Measurements from ENCODE around the gene PPP1R12C.

Gene PPP1R12C

GRCh38 chr19:55131421-55131820 lies 14.0 kb upstream of the PPP1R12C start:
- no peak overlapping the region for H3K9ac ChIP-seq (ENCODE audit: low read depth, low read length, poor library complexity, severe bottlenecking)
- H3F3A ChIP-seq (ENCODE audit: low read depth), result no peaks in the 10 kb centered on the region
- H3K36me3 ChIP-seq (ENCODE audit: insufficient read depth, low read length), result no peaks in the 10 kb centered on the region
- peaks cover 3% of the 10 kb centered on the region for H3K4me1 ChIP-seq (ENCODE audit: insufficient read depth, low read length, poor library complexity, severe bottlenecking)
- H4K20me1 ChIP-seq (ENCODE audit: insufficient read depth, low read length, poor library complexity, severe bottlenecking), result no peaks in the 10 kb centered on the region
- no peaks in the 10 kb centered on the region for H3K27me3 ChIP-seq (ENCODE audit: insufficient read depth, low read length, poor library complexity, severe bottlenecking)
- H3K9me2 ChIP-seq (replicated peaks; ENCODE audit: low read depth, low read length), result no peaks in the 10 kb centered on the region
- H3K9me3 ChIP-seq (ENCODE audit: insufficient read depth, low read depth, low read length), result no peaks in the 10 kb centered on the region
- TF ChIP-seq, protein P1, sequence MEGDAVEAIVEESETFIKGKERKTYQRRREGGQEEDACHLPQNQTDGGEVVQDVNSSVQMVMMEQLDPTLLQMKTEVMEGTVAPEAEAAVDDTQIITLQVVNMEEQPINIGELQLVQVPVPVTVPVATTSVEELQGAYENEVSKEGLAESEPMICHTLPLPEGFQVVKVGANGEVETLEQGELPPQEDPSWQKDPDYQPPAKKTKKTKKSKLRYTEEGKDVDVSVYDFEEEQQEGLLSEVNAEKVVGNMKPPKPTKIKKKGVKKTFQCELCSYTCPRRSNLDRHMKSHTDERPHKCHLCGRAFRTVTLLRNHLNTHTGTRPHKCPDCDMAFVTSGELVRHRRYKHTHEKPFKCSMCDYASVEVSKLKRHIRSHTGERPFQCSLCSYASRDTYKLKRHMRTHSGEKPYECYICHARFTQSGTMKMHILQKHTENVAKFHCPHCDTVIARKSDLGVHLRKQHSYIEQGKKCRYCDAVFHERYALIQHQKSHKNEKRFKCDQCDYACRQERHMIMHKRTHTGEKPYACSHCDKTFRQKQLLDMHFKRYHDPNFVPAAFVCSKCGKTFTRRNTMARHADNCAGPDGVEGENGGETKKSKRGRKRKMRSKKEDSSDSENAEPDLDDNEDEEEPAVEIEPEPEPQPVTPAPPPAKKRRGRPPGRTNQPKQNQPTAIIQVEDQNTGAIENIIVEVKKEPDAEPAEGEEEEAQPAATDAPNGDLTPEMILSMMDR (conservative IDR thresholded peaks at IDR 0.05; ENCODE audit: low read length), result no peak
- no peak for TF ChIP-seq EZH2phosphoT487 (IDR thresholded peaks at IDR 0.05; ENCODE audit: borderline replicate concordance)
- no peaks in the 10 kb centered on the region for H3K79me2 ChIP-seq (ENCODE audit: insufficient read depth, low read length)
- H3K4me3 ChIP-seq (ENCODE audit: low read length, poor library complexity, severe bottlenecking), result no peak overlapping the region
- H2AFZ ChIP-seq (ENCODE audit: low read length), result no peak overlapping the region
- H3K4me2 ChIP-seq (ENCODE audit: low read depth, low read length, poor library complexity, severe bottlenecking), result no peak overlapping the region

- TF ChIP-seq, protein P1 (conservative IDR thresholded peaks at IDR 0.05; ENCODE audit: low read length), result no peak
- TF ChIP-seq EZH2phosphoT487 (IDR thresholded peaks at IDR 0.05; ENCODE audit: borderline replicate concordance), result no peak
- Histone ChIP-seq H2AFZ (ENCODE audit: low read length) (no peak overlapping the region), H3K4me1 (ENCODE audit: insufficient read depth, low read length, poor library complexity, severe bottlenecking) (peaks cover 28% of the 10 kb centered on the region), H3K27me3 (ENCODE audit: insufficient read depth, low read length, poor library complexity, severe bottlenecking) (no peaks in the 10 kb centered on the region), H3K9ac (ENCODE audit: low read depth, low read length, poor library complexity, severe bottlenecking) (no peak overlapping the region), H3K36me3 (ENCODE audit: insufficient read depth, low read length) (no peaks in the 10 kb centered on the region), H3K9me3 (ENCODE audit: insufficient read depth, low read depth, low read length) (no peaks in the 10 kb centered on the region), H4K20me1 (ENCODE audit: insufficient read depth, low read length, poor library complexity, severe bottlenecking) (peaks cover 29% of the 10 kb centered on the region), H3K4me3 (ENCODE audit: low read length, poor library complexity, severe bottlenecking) (no peak overlapping the region), H3K4me2 (ENCODE audit: low read depth, low read length, poor library complexity, severe bottlenecking) (peak overlapping the region; percentile 97), H3K79me2 (ENCODE audit: insufficient read depth, low read length) (peaks cover 31% of the 10 kb centered on the region), H3F3A (ENCODE audit: low read depth) (no peaks in the 10 kb centered on the region), H3K9me2 (replicated peaks; ENCODE audit: low read depth, low read length) (no peaks in the 10 kb centered on the region)
Measured at GRCh38 chr19:55119053-55119452, 1.6 kb upstream of the PPP1R12C start.

DNA sequence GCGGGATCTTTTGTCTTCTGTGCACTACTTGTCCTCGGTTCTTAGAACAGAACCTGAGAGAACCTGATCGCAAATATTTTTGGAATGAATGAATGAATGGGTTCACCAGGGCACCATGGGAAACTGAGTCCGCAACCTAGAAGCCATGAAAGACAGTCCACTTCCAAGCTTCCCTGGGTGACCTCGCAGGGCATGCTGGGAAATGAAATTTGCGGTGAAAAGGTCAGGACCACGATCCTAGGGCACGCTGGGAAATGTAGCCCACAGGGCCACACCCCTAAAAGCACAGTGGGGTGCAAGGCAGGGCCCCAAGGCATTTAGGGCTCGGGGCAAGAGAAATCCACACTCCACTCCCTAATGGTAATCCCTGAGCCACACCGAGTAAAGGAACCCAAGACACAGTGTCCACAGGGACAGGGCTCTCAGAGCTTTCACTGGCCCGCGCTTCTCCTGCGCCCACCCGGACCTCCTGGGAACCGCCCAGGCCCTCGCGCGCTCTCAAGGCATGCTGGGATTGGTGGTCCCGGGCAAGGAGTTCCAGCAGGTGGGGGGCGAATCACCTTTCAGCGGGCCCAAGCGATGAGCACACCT lies 1.1 kb upstream of the PPP1R12C start:
- Histone ChIP-seq H3K9me3 (ENCODE audit: insufficient read depth, low read depth, low read length) (no peaks in the 10 kb centered on the region), H3K9ac (ENCODE audit: low read depth, low read length, poor library complexity, severe bottlenecking) (peak overlapping the region; percentile 81), H3K79me2 (ENCODE audit: insufficient read depth, low read length) (peaks cover 37% of the 10 kb centered on the region), H3K4me1 (ENCODE audit: insufficient read depth, low read length, poor library complexity, severe bottlenecking) (peaks cover 29% of the 10 kb centered on the region), H3K4me3 (ENCODE audit: low read length, poor library complexity, severe bottlenecking) (peak overlapping the region; percentile 86), H3K36me3 (ENCODE audit: insufficient read depth, low read length) (no peaks in the 10 kb centered on the region), H3K4me2 (ENCODE audit: low read depth, low read length, poor library complexity, severe bottlenecking) (peak overlapping the region; percentile 97), H3K27me3 (ENCODE audit: insufficient read depth, low read length, poor library complexity, severe bottlenecking) (no peaks in the 10 kb centered on the region), H4K20me1 (ENCODE audit: insufficient read depth, low read length, poor library complexity, severe bottlenecking) (peaks cover 35% of the 10 kb centered on the region), H3K9me2 (replicated peaks; ENCODE audit: low read depth, low read length) (no peaks in the 10 kb centered on the region), H2AFZ (ENCODE audit: low read length) (peak overlapping the region; percentile 94), H3F3A (ENCODE audit: low read depth) (no peaks in the 10 kb centered on the region)
- no peak for TF ChIP-seq EZH2phosphoT487 (IDR thresholded peaks at IDR 0.05; ENCODE audit: borderline replicate concordance)
- TF ChIP-seq, protein P1 (conservative IDR thresholded peaks at IDR 0.05; ENCODE audit: low read length), result no peak

Data from Loucy (cell line).